GDM1 (cell line): ENCODE data around the gene DOCK4.

Source experiments
- DNase-seq: peaks from one replicate; lab custom pipeline; 2025; lab: John Stamatoyannopoulos, UW

DOCK4 gene

DNA sequence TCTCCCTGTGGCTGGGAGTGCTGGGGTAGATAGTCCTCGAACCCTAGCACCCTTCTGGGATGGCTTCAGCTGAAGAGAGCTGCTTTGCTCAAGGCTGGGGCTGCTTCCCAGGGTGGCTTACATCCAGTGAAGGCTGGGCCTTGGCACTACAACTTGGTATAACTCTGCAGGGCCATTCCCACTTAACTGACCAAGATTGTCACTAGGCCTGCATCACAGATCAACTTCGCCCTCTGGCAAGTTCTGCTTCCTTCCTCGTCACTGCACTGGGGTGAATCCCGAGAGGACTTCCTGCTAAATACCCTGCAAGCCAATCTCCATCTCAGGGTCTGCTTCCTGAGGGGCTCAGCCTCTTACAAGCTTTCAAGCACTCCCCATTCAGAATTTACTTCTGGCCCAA is 195.2 kb downstream of the DOCK4 start:
- no peak for DNase-seq

DNA sequence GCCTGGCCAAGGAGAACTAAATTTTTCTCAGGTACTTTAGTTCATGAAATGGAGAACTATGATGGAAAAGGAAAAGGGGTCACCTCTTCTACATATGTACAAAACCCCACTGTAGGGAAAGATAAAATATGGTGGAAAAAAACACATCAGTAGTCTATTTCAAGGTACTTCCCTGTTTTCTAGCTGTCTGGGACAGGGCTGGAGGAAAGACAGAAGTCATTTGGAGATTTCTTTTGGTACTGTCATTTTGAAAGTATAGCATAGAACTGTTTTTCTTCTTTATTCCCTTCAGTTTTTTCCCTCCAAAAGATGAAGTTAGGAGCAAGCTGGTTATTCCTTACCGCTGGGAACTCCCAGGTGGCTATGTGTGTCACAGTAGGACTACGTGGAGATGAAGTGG is 196.1 kb downstream of the DOCK4 start:
- no peak for DNase-seq

DNA sequence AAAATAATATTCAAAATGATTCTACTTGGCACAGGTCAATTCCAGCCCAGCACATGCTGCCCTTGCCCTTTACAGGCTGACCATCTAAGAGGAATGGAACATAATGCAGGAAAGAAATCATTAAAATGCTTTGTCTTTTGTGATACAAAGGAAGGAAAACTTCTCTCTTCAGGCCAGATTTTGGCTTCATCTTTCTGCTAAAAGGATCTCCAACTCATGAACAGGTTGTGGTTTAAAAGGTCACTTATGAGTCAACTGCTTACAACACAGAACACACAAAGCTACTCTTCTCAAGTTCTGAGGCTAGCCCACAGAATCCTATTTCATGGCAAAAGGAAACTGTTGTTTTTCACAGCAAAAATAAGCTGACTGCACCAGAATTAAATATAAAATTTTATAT is 197.1 kb downstream of the DOCK4 start:
- no peak for DNase-seq

- no peak for DNase-seq
Observed at GRCh38 chr7:112007185-112007584, 199.0 kb downstream of the DOCK4 start.

- no peak for DNase-seq
Observed at GRCh38 chr7:112006071-112006470, 200.1 kb downstream of the DOCK4 start.

DNA sequence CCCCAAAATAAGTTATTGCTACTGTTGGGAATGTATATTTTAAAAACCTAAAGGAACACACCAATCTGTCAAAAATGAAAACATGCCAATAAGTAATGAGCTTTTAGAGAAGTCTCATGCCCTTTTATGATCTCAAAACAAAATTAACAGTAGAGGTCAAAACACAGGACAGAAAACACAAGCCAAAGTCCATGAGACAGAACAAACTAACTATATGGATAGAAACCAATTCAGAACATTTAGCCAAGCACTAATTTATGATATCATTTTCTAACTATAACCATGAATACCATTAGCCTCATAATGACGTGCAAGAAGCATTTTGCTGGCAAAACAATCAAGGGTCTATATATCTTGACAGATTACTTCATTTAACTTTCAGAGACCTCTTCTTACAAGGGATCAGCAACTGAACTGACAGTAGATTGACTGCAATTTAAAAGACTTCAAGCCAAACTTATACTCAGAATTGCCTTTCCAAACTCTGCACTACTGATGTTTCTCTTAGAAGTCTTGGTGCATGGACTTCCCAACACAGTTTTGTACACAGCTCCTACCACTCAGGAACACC is 200.9 kb downstream of the DOCK4 start:
- no peak for DNase-seq

DNA sequence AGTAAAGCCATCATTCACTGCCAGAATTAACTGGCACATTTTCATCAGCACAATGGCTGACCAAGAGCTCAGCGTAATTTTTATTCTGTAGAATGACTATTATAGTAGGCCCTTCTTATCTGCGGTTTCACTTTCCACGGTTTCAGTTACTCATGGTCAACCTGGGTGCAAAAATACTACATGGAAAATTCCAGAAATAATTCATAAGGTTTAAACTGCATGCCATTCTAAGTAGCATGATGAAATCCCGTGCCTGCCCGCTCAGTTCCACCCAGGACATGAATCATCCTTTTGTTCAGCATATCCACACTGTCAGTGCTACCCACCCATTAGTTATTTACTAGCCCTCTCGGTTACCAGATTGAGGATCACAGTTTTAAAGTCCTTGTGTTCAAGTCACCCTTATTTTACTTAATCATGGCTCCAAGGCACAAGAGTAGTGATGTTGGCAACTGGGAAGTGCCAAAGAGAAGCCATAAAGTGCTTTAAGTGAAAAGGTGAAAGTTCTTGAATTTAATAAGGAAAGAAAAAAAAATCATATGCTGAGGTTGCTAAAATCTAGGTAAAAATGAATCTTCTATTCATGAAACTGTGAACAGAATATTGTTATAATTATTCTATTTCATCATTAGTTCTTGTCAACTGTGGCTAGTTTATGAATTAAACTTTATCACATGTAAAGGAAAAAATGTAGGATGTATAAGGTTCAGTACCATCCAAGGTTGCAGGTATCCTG is 204.9 kb downstream of the DOCK4 start:
- no peak for DNase-seq

- no peak for DNase-seq
Observed at GRCh38 chr7:111998326-111998725, 207.9 kb downstream of the DOCK4 start.

GRCh38 chr7:111997546-111997945 is 208.7 kb downstream of the DOCK4 start:
- no peak for DNase-seq

DNA sequence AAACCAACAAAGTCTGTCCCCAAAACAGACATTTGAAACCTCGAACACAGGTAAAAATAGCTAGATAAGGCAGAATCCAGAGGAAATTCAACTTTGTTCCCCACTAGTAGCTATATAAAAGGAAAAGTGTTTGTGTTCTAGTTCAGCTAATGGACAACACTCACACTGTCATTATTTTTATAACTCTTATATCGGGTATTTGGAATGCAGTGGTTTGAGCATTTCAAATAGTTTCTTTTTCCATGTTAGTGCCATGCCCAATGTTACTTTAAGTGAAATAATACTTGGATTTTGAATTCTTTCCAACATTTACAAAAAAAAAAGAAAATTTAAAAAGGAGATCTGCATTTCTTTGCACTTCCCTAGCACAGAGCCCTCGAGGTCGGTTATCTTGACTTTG is 213.6 kb downstream of the DOCK4 start:
- no peak for DNase-seq

GRCh38 chr7:111990643-111991042 is 215.6 kb downstream of the DOCK4 start:
- DNase-seq: no peak

- no peak for DNase-seq
Observed at GRCh38 chr7:111987886-111988285, 218.3 kb downstream of the DOCK4 start.

GRCh38 chr7:111987115-111987826 is 218.9 kb downstream of the DOCK4 start:
- DNase-seq: peak; percentile 20

GRCh38 chr7:111986601-111987000 is 219.6 kb downstream of the DOCK4 start:
- no peak for DNase-seq

DNA sequence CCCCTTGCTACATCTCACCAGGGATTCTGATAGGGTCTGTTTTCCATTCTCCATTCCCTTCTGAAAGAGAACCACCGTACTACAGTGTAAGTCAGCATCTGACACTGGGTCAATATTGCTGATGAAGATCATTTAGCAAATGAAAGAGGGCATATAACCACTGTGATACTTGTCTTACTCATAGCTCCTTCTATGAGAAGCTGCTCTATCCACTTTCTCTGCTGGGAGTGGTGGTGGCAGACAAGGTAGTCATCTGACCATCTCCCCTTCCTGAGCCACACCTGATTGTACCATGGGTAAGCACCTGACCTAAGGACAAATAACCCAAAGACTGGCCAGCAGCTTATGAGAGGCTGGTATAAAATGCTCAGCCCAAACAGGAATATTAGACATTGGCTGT is 220.4 kb downstream of the DOCK4 start:
- DNase-seq: no peak

DNA sequence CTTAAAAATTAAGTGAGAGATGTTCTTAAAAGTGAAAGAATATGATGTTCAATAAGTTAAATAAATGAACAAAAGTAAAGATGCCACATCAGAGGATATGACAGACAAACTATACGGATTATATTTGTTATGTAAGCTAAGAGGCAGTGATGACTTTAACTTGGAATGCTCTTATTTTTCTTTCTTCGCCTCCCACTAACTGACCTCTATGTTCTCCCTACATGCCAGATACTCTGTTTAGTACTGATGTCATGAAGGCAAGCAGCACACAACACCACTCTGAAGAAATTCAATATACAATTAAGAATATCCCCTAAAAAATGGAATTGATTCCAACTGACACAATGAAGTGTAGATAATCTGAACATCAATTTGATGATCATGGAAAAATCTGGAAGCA is 223.4 kb downstream of the DOCK4 start:
- no peak for DNase-seq

GRCh38 chr7:111982133-111982532 is 224.1 kb downstream of the DOCK4 start:
- no peak for DNase-seq

DNA sequence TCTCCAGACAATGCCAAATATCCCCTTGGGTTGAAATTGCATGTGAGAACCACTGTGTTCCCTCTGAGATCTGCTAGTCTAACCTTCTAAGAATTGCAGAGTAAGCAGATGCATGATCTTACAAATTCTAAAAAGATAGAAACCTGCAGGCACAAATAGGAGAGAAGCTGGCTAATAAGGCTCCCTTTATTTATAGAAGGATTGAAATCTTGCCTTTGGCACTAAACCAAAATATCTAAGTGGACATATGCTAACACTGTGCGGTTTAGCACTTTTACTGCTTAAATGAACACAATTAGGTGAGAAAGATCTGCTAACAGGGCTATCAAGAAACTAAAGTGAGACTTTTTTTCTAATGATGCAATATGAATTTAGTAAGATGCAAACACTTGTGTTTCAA is 225.5 kb downstream of the DOCK4 start:
- DNase-seq: no peak

GRCh38 chr7:111975346-111975745 is 230.9 kb downstream of the DOCK4 start:
- no peak for DNase-seq

GRCh38 chr7:111960984-111961383 is 245.2 kb downstream of the DOCK4 start:
- no peak for DNase-seq

- no peak for DNase-seq
Observed at GRCh38 chr7:111958896-111959295, 247.3 kb downstream of the DOCK4 start.

- DNase-seq: no peak
Observed at GRCh38 chr7:111958431-111958830, 247.8 kb downstream of the DOCK4 start.

DNA sequence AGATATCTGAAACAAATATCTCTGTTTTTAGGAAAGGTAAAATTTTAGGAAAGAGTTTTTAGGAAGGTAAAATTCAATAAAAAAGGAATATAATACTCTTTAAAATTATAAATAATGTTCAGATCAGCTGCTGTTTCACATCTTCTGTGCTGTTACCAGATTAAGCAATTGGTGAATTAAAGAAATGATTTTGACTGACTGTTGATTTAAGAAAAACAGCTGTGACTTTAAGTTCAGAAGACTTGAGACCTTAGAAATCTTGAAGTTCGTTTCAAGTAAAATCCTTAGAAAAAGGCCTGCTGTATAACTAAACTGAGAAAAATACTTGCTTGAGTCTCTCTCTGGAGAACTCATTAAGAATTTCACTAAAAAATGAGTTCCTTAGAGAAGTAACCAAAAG is 250.6 kb downstream of the DOCK4 start:
- DNase-seq: no peak
